Stimulated activated CD8-positive, alpha-beta memory T cell treated with anti-CD3 and anti-CD28 coated beads, Interleukin-7, amount 100 ng/mL, for 48 hours (primary cell): Measurements from ENCODE around the gene CRTC1.

Source experiments
- DNase-seq, 2 donors: peaks; one replicate each; pipeline ENCODE4 v3.0.0-alpha.2; 2020; ENCODE audit warnings: low read depth in 1 of 2; ENCODE audit errors: extremely low read depth in 1 of 2

Gene CRTC1

DNA sequence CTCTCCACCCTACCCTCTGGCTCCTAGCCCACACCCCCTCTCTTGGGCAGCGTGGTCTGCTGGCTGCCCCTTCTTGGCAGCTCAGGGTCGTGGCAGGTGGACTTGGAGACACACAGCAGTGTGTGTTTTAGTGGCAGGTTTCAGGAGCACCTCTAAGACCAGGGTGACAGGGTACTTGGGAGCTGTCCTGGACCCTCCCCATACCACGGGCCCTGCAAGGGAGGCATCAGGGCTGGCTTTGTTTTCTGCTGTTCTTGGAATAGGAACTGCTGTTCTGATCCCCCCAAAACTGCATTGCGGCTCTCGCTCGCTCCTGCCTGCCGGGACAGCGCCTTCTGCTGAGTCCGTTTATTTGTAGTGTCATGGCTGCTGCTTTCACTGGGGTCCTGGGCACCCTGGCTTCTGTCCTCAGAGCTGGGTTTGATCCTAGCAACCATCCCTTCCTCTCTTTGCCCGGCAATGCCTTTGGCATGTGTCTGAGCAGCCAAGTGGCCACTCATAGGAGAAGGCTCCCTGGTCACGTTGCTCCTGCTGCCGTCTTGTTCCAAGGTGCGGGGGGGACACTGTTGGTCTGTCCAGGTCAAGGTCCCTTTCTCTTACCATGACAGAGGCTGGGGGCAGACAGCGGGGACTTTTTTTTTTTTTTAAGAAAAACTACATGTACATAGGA lies 95.5 kb downstream of the CRTC1 start:
- no peak for DNase-seq

- DNase-seq = no peak
These were observed 96.6 kb downstream of the CRTC1 start for GRCh38 chr19:18780081-18780480.

- no peak for DNase-seq
These were observed 97.2 kb downstream of the CRTC1 start for GRCh38 chr19:18780631-18781030.

GRCh38 chr19:18781047-18781600 lies 97.6 kb downstream of the CRTC1 start:
- no peak for DNase-seq

GRCh38 chr19:18781885-18782527 lies 98.5 kb downstream of the CRTC1 start:
- DNase-seq = no peak

GRCh38 chr19:18782559-18783225 lies 99.2 kb downstream of the CRTC1 start:
- DNase-seq = no peak

- DNase-seq = no peak
These were observed 100.7 kb downstream of the CRTC1 start for GRCh38 chr19:18783958-18784785.

GRCh38 chr19:18784786-18785120 lies 101.3 kb downstream of the CRTC1 start:
- DNase-seq = no peak

- DNase-seq = peak; percentile 45 to 80
These were observed 102.0 kb downstream of the CRTC1 start for GRCh38 chr19:18785179-18786124.

DNA sequence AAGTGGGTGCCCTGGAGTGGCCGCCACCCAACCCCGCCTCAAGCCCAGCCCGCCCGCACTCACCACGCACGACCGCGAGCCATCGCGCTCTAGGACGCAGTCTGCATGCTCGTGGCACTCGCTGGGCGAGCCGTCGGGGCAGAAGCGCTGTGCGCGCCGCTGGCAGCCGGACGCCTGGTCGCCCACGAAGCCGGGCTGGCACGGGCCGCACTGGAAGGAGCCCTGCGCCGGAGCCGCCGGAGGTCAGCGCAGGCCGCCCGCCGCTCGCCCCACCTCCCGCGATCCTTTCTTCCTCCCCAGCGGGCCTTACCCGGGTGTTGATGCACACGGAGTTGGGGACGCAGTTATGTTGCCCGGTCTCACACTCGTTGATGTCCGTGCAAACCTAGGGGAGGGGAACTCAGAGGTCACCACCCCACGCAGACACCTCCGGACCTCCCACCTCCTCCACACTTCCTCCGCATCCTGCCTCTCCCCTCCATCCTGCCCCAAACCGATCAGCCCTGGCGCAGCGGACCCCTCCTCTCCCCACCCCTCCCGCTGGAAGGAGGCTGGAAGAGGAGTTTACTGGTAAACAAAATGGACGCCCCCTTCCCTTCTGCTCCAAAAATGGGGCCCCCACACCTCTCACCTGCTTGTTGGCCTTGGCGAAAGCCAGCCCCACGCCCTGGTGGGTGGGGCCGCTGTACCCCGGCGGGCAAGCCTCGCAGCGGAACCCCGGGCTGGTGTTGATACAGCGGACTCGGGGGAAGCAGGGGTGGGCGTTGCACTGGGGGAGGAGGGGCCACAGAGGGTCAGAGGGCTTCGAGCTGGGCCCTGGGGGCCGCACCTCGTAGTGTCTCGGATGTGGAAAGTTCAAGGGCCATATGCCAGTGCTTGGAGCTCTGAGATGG lies 105.3 kb downstream of the CRTC1 start:
- DNase-seq = no peak

DNA sequence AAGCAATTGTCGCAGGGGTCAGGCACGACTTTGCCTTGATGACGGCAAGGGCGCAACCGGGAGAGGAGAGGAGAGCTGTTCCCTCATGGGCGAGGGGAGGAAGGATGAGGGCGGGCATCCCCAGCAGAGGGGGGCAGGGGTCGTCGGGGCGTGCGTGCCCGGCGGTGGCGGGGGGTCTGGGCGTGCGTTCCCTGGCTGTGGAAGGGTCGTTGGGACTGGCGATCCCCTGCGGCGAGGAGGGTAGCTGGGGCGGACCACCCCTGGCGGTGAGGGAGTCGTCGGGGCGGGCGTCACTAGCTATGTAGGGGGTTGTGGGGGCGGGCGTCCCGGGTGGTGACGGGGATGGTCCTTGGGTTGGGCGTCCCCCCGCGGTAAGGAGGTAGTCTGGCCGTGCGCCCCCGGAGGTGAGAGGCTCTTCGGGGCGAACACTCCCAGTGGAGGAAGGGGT lies 106.0 kb downstream of the CRTC1 start:
- DNase-seq = no peak

- DNase-seq = peak in 1 of 2 donors; percentile 14
These were observed 106.5 kb downstream of the CRTC1 start for GRCh38 chr19:18789883-18790565.

DNA sequence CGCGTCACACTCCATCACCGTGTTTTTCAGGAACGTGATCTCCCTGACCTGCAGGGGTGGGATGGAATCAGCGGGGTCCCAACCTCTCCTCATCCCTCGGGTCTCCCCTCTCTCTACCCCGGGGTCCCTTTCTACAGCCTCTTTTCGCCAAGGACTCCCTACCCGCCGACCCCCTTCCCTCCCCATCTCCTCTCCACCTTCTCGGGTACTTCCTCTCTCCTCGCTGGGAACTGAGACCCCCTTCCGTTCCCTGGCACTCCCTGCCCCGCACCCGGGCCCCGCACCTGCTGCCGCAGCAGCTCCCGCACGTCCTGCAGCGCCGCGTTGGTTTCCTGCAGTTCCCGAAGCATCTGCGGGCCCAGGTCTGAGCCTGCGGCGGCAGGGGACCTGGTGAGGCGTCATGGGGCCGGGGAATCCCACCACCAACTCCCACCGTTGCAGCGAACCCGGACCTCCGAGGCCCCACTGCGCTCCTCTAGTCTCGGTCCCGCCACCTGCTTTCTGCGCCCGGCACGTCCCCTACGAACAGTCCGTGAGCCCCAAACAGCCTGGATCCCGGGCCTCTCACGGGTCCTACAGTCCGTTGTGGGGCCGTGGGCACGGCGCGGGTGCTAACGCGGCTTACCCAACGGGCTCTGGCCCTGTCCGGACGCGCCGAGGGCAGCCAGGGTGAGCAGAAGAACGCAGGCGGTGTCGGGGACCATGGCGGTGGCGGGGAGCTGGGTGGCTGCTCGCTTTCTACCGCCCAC lies 107.3 kb downstream of the CRTC1 start, which contains the start of gene COMP:
TSS of gene COMP (minus strand) at position 740 of the 749 bp plus-strand sequence. CDS start at position 704, 36 bp downstream.
- DNase-seq = no peak

DNA sequence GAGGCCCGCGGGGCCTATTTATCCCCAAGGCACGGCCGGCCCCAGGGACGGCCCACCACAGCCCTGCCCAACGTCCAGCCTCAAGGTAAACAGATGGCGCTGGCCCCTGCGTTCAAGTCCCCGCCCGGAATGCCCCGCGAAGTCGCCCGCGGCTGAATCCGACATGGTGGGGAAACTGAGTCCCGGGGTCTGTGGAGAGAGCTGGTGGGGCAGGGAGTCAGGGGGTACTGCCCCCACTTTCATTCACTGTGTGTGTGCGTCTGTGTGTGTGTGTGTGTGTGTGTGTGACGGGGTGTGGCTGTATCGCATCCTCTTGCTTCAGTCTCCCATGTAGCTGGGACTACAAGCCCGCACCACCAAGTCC lies 107.8 kb downstream of the CRTC1 start:
- DNase-seq = no peak

GRCh38 chr19:18792661-18793060 lies 109.2 kb downstream of the CRTC1 start:
- no peak for DNase-seq

DNA sequence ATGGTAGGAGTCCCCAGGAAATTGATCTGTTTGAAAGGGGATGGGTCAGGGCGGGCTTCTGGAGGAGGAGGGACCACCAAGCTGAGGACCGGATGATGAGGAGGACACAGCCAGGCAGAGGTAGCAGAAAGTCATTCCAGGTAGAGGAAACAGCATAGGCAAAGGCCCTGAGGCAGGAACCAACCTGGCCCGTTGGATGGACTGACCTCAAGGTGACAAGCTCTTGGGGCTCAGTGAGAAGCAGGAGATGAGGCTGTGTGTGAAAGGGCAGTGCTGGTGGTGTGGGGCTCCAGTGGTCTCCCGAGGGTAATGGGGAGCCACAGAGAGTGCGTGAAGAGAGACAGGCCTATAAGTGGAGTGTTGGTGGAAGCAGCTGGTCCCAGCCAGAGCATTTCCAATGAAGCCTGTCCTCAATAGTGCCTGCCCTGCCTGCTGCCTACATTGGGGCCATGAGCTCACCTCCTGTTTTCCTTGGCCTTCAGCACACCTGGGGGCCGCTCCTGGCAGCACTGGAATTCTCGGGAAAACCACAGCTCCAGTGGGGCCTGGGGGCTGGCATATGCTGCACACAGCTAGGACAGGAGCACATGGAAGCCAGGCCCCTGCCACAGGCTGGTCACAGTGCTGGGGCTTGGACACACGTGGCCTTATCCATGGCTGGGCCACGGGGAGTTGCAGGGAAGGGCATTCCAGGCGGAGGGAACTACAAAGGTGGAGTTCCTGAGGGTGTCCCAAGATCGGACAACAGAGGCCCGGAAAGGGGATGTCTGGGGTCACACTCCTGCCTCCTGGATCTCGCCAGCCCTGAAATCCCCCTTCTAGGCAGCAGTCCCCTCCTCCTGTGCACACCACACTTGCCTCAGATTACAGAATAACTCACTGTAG lies 109.9 kb downstream of the CRTC1 start:
- no peak for DNase-seq

DNA sequence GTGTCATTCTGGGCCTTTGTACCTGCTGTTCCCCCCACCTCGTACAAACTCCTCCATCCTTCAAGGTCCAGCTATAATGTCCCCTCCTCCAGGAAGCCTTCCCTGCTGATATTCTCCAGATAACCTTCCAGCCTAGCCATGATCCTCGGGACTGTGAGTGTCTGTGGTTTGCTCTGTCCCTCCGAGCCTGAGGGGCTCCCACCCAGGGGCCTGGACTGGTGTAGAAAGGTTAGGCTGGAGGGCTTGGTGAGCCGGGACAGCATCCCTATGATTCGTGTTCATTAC lies 110.5 kb downstream of the CRTC1 start:
- DNase-seq = no peak
